Tibial nerve (tissue), 4 donors: Measurements from ENCODE around the gene PTPRG. TPM values are rescaled to one million over a fixed set of nuclear protein-coding genes. Genes with fewer than 3 reads are reported as not detected.

ENCODE experiments used
- DNase-seq, 2 donors: peaks; one replicate each; pipeline ENCODE4 v3.0.0-alpha.2; 2019; ENCODE audit warnings: low spot score in 2 of 2
- H3K27ac ChIP-seq, 4 donors: fragments of 200-600 bp; sonication (generic) in 3 of 4; one replicate each; pipeline ENCODE4 v1.5.1; 2017 to 2019; ENCODE audit warnings: mild to moderate bottlenecking in 1 of 4
- H3K27me3 ChIP-seq, 2 donors: fragments of 200-600 bp; sonication (generic) in 1 of 2; one replicate each; pipeline versions ENCODE4 v1.5.1 to v1.6.0; 2017 to 2019
- H3K36me3 ChIP-seq, 3 donors: fragments of 200-600 bp; sonication (generic); one replicate each; pipeline ENCODE4 v1.5.1; 2018 to 2019
- H3K4me1 ChIP-seq, 4 donors: fragments of 200-600 bp; sonication (generic) in 3 of 4; one replicate each; pipeline ENCODE4 v1.5.1; 2017 to 2019
- H3K4me3 ChIP-seq, 4 donors: fragments of 200-600 bp; sonication (generic) in 3 of 4; one replicate each; pipeline ENCODE4 v1.5.1; 2017 to 2019; ENCODE audit warnings: mild to moderate bottlenecking in 1 of 4, moderate library complexity in 1 of 4
- H3K9me3 ChIP-seq, 4 donors: fragments of 200-600 bp; sonication (generic) in 3 of 4; one replicate each; pipeline ENCODE4 v1.5.1; 2017 to 2019
- CTCF ChIP-seq, 5 experiments: fragments of 200-600 bp in 3 of 5; fragments of 450-650 bp in 2 of 5; sonication (generic) in 3 of 5; IDR thresholded peaks; one replicate each; pipeline ENCODE4 v1.5.1; 2016 to 2019; ENCODE audit warnings: antibody characterized with exemption in 5 of 5, mild to moderate bottlenecking in 3 of 5, moderate library complexity in 2 of 5
- EP300 ChIP-seq, 2 donors: sonication (generic); formaldehyde crosslinking; IDR thresholded peaks; one replicate each; pipeline ENCODE4 v1.6.1; 2017; ENCODE audit warnings: antibody characterized with exemption in 2 of 2, mild to moderate bottlenecking in 1 of 2
- POLR2A ChIP-seq, 2 donors: fragments of 450-650 bp; IDR thresholded peaks; one replicate each; pipeline ENCODE4 v1.6.1; 2017; ENCODE audit warnings: antibody characterized with exemption in 2 of 2, mild to moderate bottlenecking in 2 of 2, moderate library complexity in 2 of 2
- WGBS, 2 donors: methylation state at CpG; one replicate each; pipeline ENCODE4 v1.1.5; 2018; 5-methylcytosine and 5-hydroxymethylcytosine counted together
- total RNA-seq, 4 donors: library from RNA; depleted of rRNA; stranded (reverse); fragments of >200 nt; gene quantifications; one replicate each; pipeline ENCODE4 v1.1.0, GENCODE V29; 2016

The PTPRG gene
- total RNA-seq, 4 donors from 2014 or later: 112 to 174 (median 121) TPM

DNA sequence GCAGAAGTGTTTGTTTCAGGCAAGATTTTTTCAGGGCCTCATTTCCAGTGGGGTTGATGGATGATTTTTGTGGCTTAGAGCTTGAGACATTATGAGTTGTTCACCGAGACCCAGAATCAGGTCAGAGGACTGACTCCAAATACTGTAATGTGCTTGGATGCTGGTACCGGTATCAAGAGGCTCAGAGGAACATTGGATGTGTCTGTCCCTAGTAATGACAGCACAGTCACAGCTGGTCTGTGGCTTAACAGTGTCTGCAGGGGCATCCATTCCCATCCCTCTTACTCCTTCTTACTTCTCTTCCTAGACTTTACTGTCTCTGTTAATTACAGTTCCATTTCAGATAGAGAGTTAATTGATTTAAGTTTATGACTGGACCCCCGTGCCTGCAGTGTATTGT lies 107.8 kb downstream of the PTPRG start:
- Histone ChIP-seq H3K4me3 (no peak overlapping the region), H3K9me3 (no peaks in the 10 kb centered on the region), H3K27me3 (no peaks in the 10 kb centered on the region), H3K36me3 (no peaks in the 10 kb centered on the region), H3K27ac (no peak overlapping the region), H3K4me1 (peaks cover 0 to 22% (median 0%) of the 10 kb centered on the region in 4 donors)
- TF ChIP-seq EP300 (IDR thresholded peaks at IDR 0.05) (no peak), POLR2A (IDR thresholded peaks at IDR 0.05) (no peak), CTCF (IDR thresholded peaks at IDR 0.05) (no peak)
- DNase-seq: no peak
- WGBS, 2 donors: 79 to 86% methylated on average over 3 of the region's 3 CpGs

DNA sequence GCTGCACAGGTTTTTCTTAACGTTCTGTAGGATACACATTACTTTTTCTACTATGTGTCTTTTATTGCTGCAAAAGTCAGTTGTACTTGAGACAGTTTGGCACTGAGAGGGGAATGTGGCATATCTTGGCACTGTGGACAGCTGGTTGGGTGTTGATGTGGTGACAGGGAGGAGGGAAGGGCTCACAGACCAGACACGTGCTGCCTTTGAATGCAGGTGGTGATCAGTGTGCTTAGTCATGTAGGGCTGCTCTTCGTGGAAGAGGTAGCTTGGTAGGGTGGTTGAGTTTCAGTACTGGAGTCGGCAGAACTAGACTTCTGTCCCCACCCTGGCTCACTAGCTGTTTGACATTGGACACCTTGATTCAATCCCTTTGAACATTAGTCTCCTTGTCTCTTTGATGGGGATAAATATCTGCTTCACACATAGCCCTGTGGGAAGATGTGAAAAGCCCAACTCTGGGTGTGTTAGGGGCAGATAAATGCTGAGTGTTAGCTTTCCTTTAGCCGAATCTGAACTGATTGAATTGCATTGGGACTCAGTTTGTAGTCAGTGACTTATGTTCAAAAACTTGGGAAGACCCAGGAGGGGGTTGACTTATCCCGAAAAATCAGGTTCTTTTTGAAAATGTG lies 108.4 kb downstream of the PTPRG start:
- Histone ChIP-seq H3K36me3 (no peaks in the 10 kb centered on the region), H3K4me3 (no peak overlapping the region), H3K9me3 (no peaks in the 10 kb centered on the region), H3K27me3 (no peaks in the 10 kb centered on the region), H3K27ac (no peak overlapping the region), H3K4me1 (peaks cover 0 to 18% (median 0%) of the 10 kb centered on the region in 4 donors)
- WGBS, 2 donors: 75 to 77% methylated on average over 6 of the region's 6 CpGs
- no peak for DNase-seq
- TF ChIP-seq EP300 (IDR thresholded peaks at IDR 0.05) (no peak), CTCF (IDR thresholded peaks at IDR 0.05) (no peak), POLR2A (IDR thresholded peaks at IDR 0.05) (no peak)

- Histone ChIP-seq H3K36me3 (no peaks in the 10 kb centered on the region), H3K27me3 (no peaks in the 10 kb centered on the region), H3K27ac (no peak overlapping the region), H3K4me3 (no peak overlapping the region), H3K9me3 (no peaks in the 10 kb centered on the region), H3K4me1 (peaks cover 0 to 6% (median 0%) of the 10 kb centered on the region in 4 donors)
- TF ChIP-seq CTCF (IDR thresholded peaks at IDR 0.05) (no peak), POLR2A (IDR thresholded peaks at IDR 0.05) (no peak), EP300 (IDR thresholded peaks at IDR 0.05) (no peak)
- WGBS, 2 donors: 50 to 66% methylated on average over 3 of the region's 3 CpGs
- no peak for DNase-seq
These were observed 112.3 kb downstream of the PTPRG start for GRCh38 chr3:61673651-61674050.

GRCh38 chr3:61674596-61674995 lies 113.2 kb downstream of the PTPRG start:
- WGBS, 2 donors: 31 to 55% methylated on average over 1 of the region's 1 CpG
- Histone ChIP-seq H3K4me1 (peaks cover 0 to 6% (median 0%) of the 10 kb centered on the region in 4 donors), H3K4me3 (no peak overlapping the region), H3K36me3 (no peaks in the 10 kb centered on the region), H3K27ac (no peak overlapping the region), H3K9me3 (no peaks in the 10 kb centered on the region), H3K27me3 (no peaks in the 10 kb centered on the region)
- TF ChIP-seq POLR2A (IDR thresholded peaks at IDR 0.05) (no peak), CTCF (IDR thresholded peaks at IDR 0.05) (no peak), EP300 (IDR thresholded peaks at IDR 0.05) (no peak)
- no peak for DNase-seq

- no peak for DNase-seq
- no peaks in the 10 kb centered on the region for H3K27me3 ChIP-seq
- H3K4me1 ChIP-seq: peaks cover 0 to 9% (median 2%) of the 10 kb centered on the region in 4 donors
- H3K9me3 ChIP-seq: no peaks in the 10 kb centered on the region
- TF ChIP-seq POLR2A (IDR thresholded peaks at IDR 0.05) (no peak), CTCF (IDR thresholded peaks at IDR 0.05) (no peak), EP300 (IDR thresholded peaks at IDR 0.05) (no peak)
- H3K36me3 ChIP-seq: no peaks in the 10 kb centered on the region
- no peak overlapping the region for H3K27ac ChIP-seq
- WGBS, 2 donors: 89 to 92% methylated on average over 4 of the region's 4 CpGs
- H3K4me3 ChIP-seq: no peak overlapping the region
These were observed 117.7 kb downstream of the PTPRG start for GRCh38 chr3:61679026-61679425.
